Mucosa of descending colon (tissue), 3 donors: ENCODE measurements around the gene CD9. TPM values are rescaled to one million over a fixed set of nuclear protein-coding genes. Genes with fewer than 3 reads are reported as not detected.
A peak's percentile ranks its signal among the peaks of the same experiment; 100 is the strongest.

Experiments used
- ATAC-seq: fragments of 200-7000 bp; cut with Tn5 transposase; one replicate; pipeline ENCODE4 v1.9.1; 2020; ENCODE audit warnings: mild to moderate bottlenecking, moderate library complexity
- DNase-seq, 3 donors: peaks; one replicate each; pipeline ENCODE4 v3.0.0-alpha.2; 2020
- H3K36me3 ChIP-seq: fragments of 200-600 bp; one replicate; pipeline ENCODE4 v1.8.0; 2021; ENCODE audit warnings: low read depth, mild to moderate bottlenecking
- H3K4me1 ChIP-seq: fragments of 200-600 bp; one replicate; pipeline ENCODE4 v1.8.0; 2021; ENCODE audit warnings: low read depth, mild to moderate bottlenecking
- H3K4me3 ChIP-seq: fragments of 200-600 bp; one replicate; pipeline ENCODE4 v1.8.0; 2021; ENCODE audit warnings: mild to moderate bottlenecking
- H3K9me3 ChIP-seq: fragments of 200-600 bp; one replicate; pipeline ENCODE4 v1.8.0; 2021; ENCODE audit warnings: mild to moderate bottlenecking
- CTCF ChIP-seq: fragments of 200-600 bp; IDR thresholded peaks from one replicate; pipeline ENCODE4 v1.8.0; 2022; ENCODE audit warnings: antibody characterized with exemption, mild to moderate bottlenecking
- intact Hi-C, 2 donors: fragments of 100-400 bp; cut with DNase I in 1 of 2; cut with micrococcal nuclease in 1 of 2; formaldehyde crosslinking; loops; one replicate each; pipeline versions ENCODE4 v1.11.0 to v1.11.1; 2022; cut with DNase I, micrococcal nuclease
- total RNA-seq, 3 donors: library from RNA; stranded (reverse); fragmentation: NEBNext Ultra II Directional in 2 of 3; extraction: Animal tissue kit (Norgen Biotek cat#: 25700) in 2 of 3; gene quantifications; one replicate each; pipeline versions ENCODE4 v1.2.1 to v1.2.4, GENCODE V29; 2021 to 2023
- donor health status: DM: no; HTN: no; CAD: no; lungs with moderate emphysema.
- donor health status: DM: no; HTN: no; CAD: no.
- donor health status: DM: no; HTN: yes; CAD: no.

CD9 gene
- total RNA-seq, 3 donors from 2014 or later = 452 to 723 (median 672) TPM

GRCh38 chr12:6214633-6215032 is 14.4 kb downstream of the CD9 start:
- no peak for ATAC-seq
- Histone ChIP-seq H3K36me3 (no peaks in the 10 kb centered on the region), H3K4me1 (peaks cover 66% of the 10 kb centered on the region), H3K4me3 (no peak overlapping the region), H3K9me3 (no peaks in the 10 kb centered on the region)
- TF ChIP-seq CTCF = no peak
- peak in 1 of 3 donors; percentile 45 for DNase-seq
- intact Hi-C loops = no loop called here

GRCh38 chr12:6215120-6215807 is 15.1 kb downstream of the CD9 start:
- H3K4me3 ChIP-seq = no peak overlapping the region
- intact Hi-C loops = no loop called here

GRCh38 chr12:6215932-6216494 is 15.8 kb downstream of the CD9 start:
- TF ChIP-seq CTCF = no peak
- peaks cover 66% of the 10 kb centered on the region for H3K4me1 ChIP-seq
- no peak overlapping the region for H3K4me3 ChIP-seq
- DNase-seq = peak; percentile 81 to 88 (median 86)
- intact Hi-C loops = no loop called here
- H3K9me3 ChIP-seq = no peaks in the 10 kb centered on the region
- no peaks in the 10 kb centered on the region for H3K36me3 ChIP-seq
- peak; percentile 90 for ATAC-seq

More at GRCh38 chr12:6215120-6215807, 15.1 kb downstream of the CD9 start:
- H3K36me3 ChIP-seq = no peaks in the 10 kb centered on the region
- ATAC-seq (peak; percentile 3), DNase-seq (no peak)
- H3K9me3 ChIP-seq = no peaks in the 10 kb centered on the region
- peaks cover 66% of the 10 kb centered on the region for H3K4me1 ChIP-seq
- TF ChIP-seq CTCF = no peak

GRCh38 chr12:6216581-6216980 is 16.4 kb downstream of the CD9 start:
- Histone ChIP-seq H3K4me3 (no peak overlapping the region), H3K4me1 (peaks cover 65% of the 10 kb centered on the region), H3K36me3 (no peaks in the 10 kb centered on the region), H3K9me3 (no peaks in the 10 kb centered on the region)
- ATAC-seq (no peak), DNase-seq (peak in 1 of 3 donors; percentile 23)
- intact Hi-C loops = no loop called here
- TF ChIP-seq CTCF = no peak

- no peak for DNase-seq
- Histone ChIP-seq H3K4me1 (peaks cover 67% of the 10 kb centered on the region), H3K9me3 (no peaks in the 10 kb centered on the region), H3K36me3 (no peaks in the 10 kb centered on the region), H3K4me3 (no peak overlapping the region)
- no peak for ATAC-seq
- no peak for TF ChIP-seq CTCF
- intact Hi-C loops = no loop called here
Observed at GRCh38 chr12:6218347-6218925, 18.2 kb downstream of the CD9 start.
